Liver (tissue), 3 donors: ENCODE measurements around the gene CDC37L1.

Experiments
- ATF3 ChIP-seq: IDR thresholded peaks from 2 replicates; pipeline ENCODE4 v1.6.1; 2016; ENCODE audit warnings: antibody characterized with exemption
- CTCF ChIP-seq: fragments of 150-350 bp; IDR thresholded peaks from 2 replicates; pipeline ENCODE4 v1.5.1; 2017; ENCODE audit warnings: improper control_type of control experiment, low read depth, low read length; ENCODE audit not compliant: missing input control
- FOXA1 ChIP-seq: IDR thresholded peaks from 2 replicates; pipeline ENCODE4 v1.6.1; 2016; ENCODE audit warnings: antibody characterized with exemption
- GABPA ChIP-seq, 2 donors: IDR thresholded peaks in 1 of 2; conservative IDR thresholded peaks in 1 of 2; 2 replicates each; pipeline ENCODE4 v1.6.1; 2016; ENCODE audit warnings: antibody characterized with exemption in 2 of 2, mild to moderate bottlenecking in 1 of 2, moderate library complexity in 1 of 2
- HNF4G ChIP-seq: IDR thresholded peaks from 2 replicates; pipeline ENCODE4 v1.6.1; 2016; ENCODE audit warnings: antibody characterized with exemption
- JUND ChIP-seq, 2 donors: IDR thresholded peaks; 2 replicates each; pipeline ENCODE4 v1.6.1; 2016; ENCODE audit warnings: antibody characterized with exemption in 2 of 2
- MAX ChIP-seq: IDR thresholded peaks from 2 replicates; pipeline ENCODE4 v1.6.1; 2016; ENCODE audit warnings: antibody characterized with exemption
- RAD21 ChIP-seq, 2 donors: IDR thresholded peaks; 2 replicates each; pipeline ENCODE4 v1.6.1; 2016; ENCODE audit warnings: antibody characterized with exemption in 2 of 2, mild to moderate bottlenecking in 2 of 2
- REST ChIP-seq: IDR thresholded peaks from 2 replicates; pipeline ENCODE4 v1.6.1; 2016; ENCODE audit warnings: antibody characterized with exemption, mild to moderate bottlenecking
- ZBTB33 ChIP-seq: IDR thresholded peaks from 2 replicates; pipeline ENCODE4 v1.6.1; 2016; ENCODE audit warnings: antibody characterized with exemption
- donor health status: healthy.
- donor health status: healthy.

- no peak for TF ChIP-seq FOXA1
- no peak for TF ChIP-seq MAX
- TF ChIP-seq ATF3: no peak
- TF ChIP-seq CTCF: no peak
- no peak for TF ChIP-seq HNF4G
- TF ChIP-seq RAD21 (IDR thresholded peaks at IDR 0.05): no peak
- TF ChIP-seq REST: no peak
- no peak for TF ChIP-seq GABPA (IDR thresholded peaks at IDR 0.05 in 1 of 2, conservative IDR thresholded peaks at IDR 0.05 in 1 of 2)
- TF ChIP-seq ZBTB33: no peak
- TF ChIP-seq JUND (IDR thresholded peaks at IDR 0.05): no peak
Measured at GRCh38 chr9:4756420-4756819, 77.1 kb downstream of the CDC37L1 start.
